Transverse colon (tissue), 4 donors: ENCODE measurements around the gene NRCAM. TPM values are rescaled to one million over a fixed set of nuclear protein-coding genes. Genes with fewer than 3 reads are reported as not detected.
"Not testable (repeated sequence)": the region's sequence is repeated elsewhere in the genome, so short reads cannot be mapped to it uniquely, and the experiment has no call there.

Source experiments
- DNase-seq: peaks from one replicate; pipeline ENCODE4 v3.0.0-alpha.2; 2019
- H3K27ac ChIP-seq, 4 donors: fragments of 200-600 bp; sonication (generic); 2 replicates each; pipeline ENCODE4 v1.5.1; 2016 to 2018; ENCODE audit warnings: inconsistent platforms in 4 of 4
- H3K27me3 ChIP-seq: fragments of 200-600 bp; sonication (generic); 2 replicates; pipeline ENCODE4 v1.5.1; 2017; ENCODE audit warnings: inconsistent platforms
- H3K36me3 ChIP-seq, 4 donors: fragments of 200-600 bp; sonication (generic); 2 replicates each; pipeline ENCODE4 v1.5.1; 2017 to 2019; ENCODE audit warnings: inconsistent platforms in 4 of 4
- H3K4me1 ChIP-seq, 4 donors: fragments of 200-600 bp; sonication (generic); 2 replicates each; pipeline ENCODE4 v1.5.1; 2017 to 2020; ENCODE audit warnings: inconsistent platforms in 4 of 4
- H3K4me3 ChIP-seq, 4 donors: fragments of 200-600 bp; sonication (generic); 1 replicate in 1 of 4; 2 replicates in 3 of 4; pipeline versions ENCODE4 v1.5.1 to v1.6.1; 2017 to 2019; ENCODE audit warnings: inconsistent platforms in 4 of 4
- H3K9me3 ChIP-seq, 2 donors: fragments of 200-600 bp; sonication (generic); 2 replicates each; pipeline ENCODE4 v1.5.1; 2017 to 2019; ENCODE audit warnings: inconsistent platforms in 2 of 2
- EP300 ChIP-seq: sonication (generic); formaldehyde crosslinking; IDR thresholded peaks from one replicate; pipeline ENCODE4 v1.6.1; 2017; ENCODE audit warnings: antibody characterized with exemption, low read depth
- POLR2A ChIP-seq: fragments of 450-650 bp; IDR thresholded peaks from one replicate; pipeline ENCODE4 v1.6.1; 2016; ENCODE audit warnings: antibody characterized with exemption, mild to moderate bottlenecking, moderate library complexity
- POLR2AphosphoS5 ChIP-seq, 3 donors: sonication (generic); formaldehyde crosslinking; IDR thresholded peaks; one replicate each; pipeline ENCODE4 v1.6.1; 2016; ENCODE audit warnings: antibody characterized with exemption in 3 of 3
- WGBS, 2 donors: methylation state at CpG; one replicate each; pipeline ENCODE4 v1.1.5; 2018; ENCODE audit warnings: low coverage in 1 of 2; 5-methylcytosine and 5-hydroxymethylcytosine counted together
- in situ Hi-C, 4 donors: fragments of 200-750 bp; cut with MboI; loops; one replicate each; pipeline versions ENCODE4 v1.15.0 to v1.15.1; 2017; ENCODE audit warnings: low sequenced_read_pairs in 3 of 4, low pct_ligation_motif_present in 1 of 4, low pct_unique_long_range_greater_than_20kb in 1 of 4
- intact Hi-C: fragments of 100-400 bp; cut with DNase I; formaldehyde crosslinking; loops from one replicate; pipeline ENCODE4 v1.15.1; 2023; ENCODE audit warnings: low total_unique reads
- total RNA-seq, 4 donors: library from RNA; depleted of rRNA; stranded (reverse); fragments of >200 nt; gene quantifications; one replicate each; pipeline ENCODE4 v1.1.0, GENCODE V29; 2016
- TF ChIP-seq, protein P1 (sequence below), 5 experiments: fragments of 200-600 bp in 3 of 5; fragments of 450-650 bp in 2 of 5; sonication (generic) in 3 of 5; IDR thresholded peaks; 1 replicate in 2 of 5; 2 replicates in 3 of 5; pipeline ENCODE4 v1.5.1; 2016 to 2017; ENCODE audit warnings: antibody characterized with exemption in 5 of 5, inconsistent platforms in 3 of 5, mild to moderate bottlenecking in 2 of 5, moderate library complexity in 1 of 5

The NRCAM gene
- total RNA-seq, 4 donors from 2014 or later = 0.60 to 2.5 (median 1.8) TPM

GRCh38 chr7:108351729-108352131, 104.5 kb downstream of the NRCAM start:
- intact Hi-C loops = no loop called here
- no peak overlapping the region for H3K4me3 ChIP-seq

GRCh38 chr7:108348913-108349312, 107.3 kb downstream of the NRCAM start:
- Histone ChIP-seq H3K4me3 (no peak overlapping the region), H3K9me3 (no peaks in the 10 kb centered on the region), H3K27ac (no peak overlapping the region), H3K36me3 (no peaks in the 10 kb centered on the region), H3K4me1 (no peaks in the 10 kb centered on the region), H3K27me3 (no peaks in the 10 kb centered on the region)
- in situ Hi-C loops = no loop called here
- WGBS, 2 donors = 82 to 94% methylated on average over 3 of the region's 3 CpGs
- intact Hi-C loops = no loop called here
- TF ChIP-seq POLR2A = no peak
- TF ChIP-seq, protein P1, sequence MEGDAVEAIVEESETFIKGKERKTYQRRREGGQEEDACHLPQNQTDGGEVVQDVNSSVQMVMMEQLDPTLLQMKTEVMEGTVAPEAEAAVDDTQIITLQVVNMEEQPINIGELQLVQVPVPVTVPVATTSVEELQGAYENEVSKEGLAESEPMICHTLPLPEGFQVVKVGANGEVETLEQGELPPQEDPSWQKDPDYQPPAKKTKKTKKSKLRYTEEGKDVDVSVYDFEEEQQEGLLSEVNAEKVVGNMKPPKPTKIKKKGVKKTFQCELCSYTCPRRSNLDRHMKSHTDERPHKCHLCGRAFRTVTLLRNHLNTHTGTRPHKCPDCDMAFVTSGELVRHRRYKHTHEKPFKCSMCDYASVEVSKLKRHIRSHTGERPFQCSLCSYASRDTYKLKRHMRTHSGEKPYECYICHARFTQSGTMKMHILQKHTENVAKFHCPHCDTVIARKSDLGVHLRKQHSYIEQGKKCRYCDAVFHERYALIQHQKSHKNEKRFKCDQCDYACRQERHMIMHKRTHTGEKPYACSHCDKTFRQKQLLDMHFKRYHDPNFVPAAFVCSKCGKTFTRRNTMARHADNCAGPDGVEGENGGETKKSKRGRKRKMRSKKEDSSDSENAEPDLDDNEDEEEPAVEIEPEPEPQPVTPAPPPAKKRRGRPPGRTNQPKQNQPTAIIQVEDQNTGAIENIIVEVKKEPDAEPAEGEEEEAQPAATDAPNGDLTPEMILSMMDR (IDR thresholded peaks at IDR 0.05) = no peak
- TF ChIP-seq EP300 = no peak
- no peak for TF ChIP-seq POLR2AphosphoS5 (IDR thresholded peaks at IDR 0.05)
- DNase-seq = no peak

More at GRCh38 chr7:108351729-108352131, 104.5 kb downstream of the NRCAM start:
- Histone ChIP-seq H3K27me3 (no peaks in the 10 kb centered on the region), H3K9me3 (no peaks in the 10 kb centered on the region), H3K27ac (no peak overlapping the region), H3K4me1 (no peaks in the 10 kb centered on the region), H3K36me3 (no peaks in the 10 kb centered on the region)
- TF ChIP-seq EP300 = no peak
- in situ Hi-C loops = no loop called here
- no peak for DNase-seq

DNA sequence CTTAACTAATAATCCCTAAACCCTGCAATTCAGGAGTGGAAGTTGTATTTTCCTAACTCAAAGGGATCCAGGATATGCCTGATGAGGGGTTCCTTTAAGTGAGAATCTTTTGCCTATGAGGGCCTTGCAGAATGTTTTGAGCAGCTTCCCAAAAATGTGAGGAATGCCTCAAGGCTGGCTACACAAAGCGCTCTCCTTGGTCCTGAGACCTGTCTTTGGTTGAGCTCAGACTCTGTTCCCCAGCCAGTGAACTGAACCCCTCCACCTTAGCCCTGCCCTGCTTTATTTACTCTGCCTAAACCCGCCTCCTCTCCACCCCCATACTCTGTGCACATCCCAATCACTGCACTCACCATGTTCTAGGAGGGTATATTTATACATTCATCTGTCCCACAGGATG, 108.6 kb downstream of the NRCAM start:
- no peak for DNase-seq
- H3K4me3 ChIP-seq = no peak overlapping the region
- H3K9me3 ChIP-seq = no peaks in the 10 kb centered on the region
- no peaks in the 10 kb centered on the region for H3K4me1 ChIP-seq
- in situ Hi-C loops (no loop called here), intact Hi-C loops (no loop called here)
- no peaks in the 10 kb centered on the region for H3K36me3 ChIP-seq
- H3K27me3 ChIP-seq = no peaks in the 10 kb centered on the region
- 0 to 37% methylated on average over 1 to 2 of the region's 2 CpGs for WGBS, 2 donors
- H3K27ac ChIP-seq = no peak overlapping the region
- TF ChIP-seq EP300 = no peak
- no peak for TF ChIP-seq POLR2AphosphoS5 (IDR thresholded peaks at IDR 0.05)
- no peak for TF ChIP-seq POLR2A
- TF ChIP-seq, protein P1 (IDR thresholded peaks at IDR 0.05) = no peak

DNA sequence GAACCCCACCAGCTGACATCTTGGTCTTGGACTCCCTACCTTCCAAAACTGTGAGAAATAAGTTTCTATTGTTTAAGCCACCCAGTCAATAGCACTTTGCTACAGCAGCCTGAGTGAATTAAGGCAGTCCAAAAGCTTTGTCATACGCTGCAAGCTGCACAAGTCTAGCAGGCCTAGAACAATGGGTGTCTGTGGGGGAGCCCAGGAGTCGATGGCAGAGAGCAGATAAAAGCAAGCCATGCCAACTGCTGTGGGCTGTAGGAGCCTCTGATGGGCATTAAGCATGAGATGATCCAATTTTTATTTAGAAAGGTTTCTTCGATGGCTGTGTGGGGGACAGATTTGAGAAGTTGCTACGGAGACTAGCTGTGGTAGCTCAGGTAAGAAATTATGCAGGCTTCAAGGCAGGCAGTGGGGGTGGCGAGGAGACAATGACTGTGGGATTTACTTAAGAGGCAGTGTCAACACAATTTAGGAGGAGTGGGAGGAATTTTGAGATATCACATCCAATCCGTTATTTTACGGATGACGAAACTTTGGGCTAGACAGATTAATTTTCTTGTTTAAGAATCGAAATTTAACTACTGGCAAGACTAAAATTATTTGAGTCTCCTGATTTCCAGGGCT, 110.4 kb downstream of the NRCAM start:
- Histone ChIP-seq H3K36me3 (no peaks in the 10 kb centered on the region), H3K27ac (no peak overlapping the region), H3K4me3 (no peak overlapping the region), H3K9me3 (no peaks in the 10 kb centered on the region), H3K27me3 (no peaks in the 10 kb centered on the region), H3K4me1 (no peaks in the 10 kb centered on the region)
- DNase-seq = no peak
- no peak for TF ChIP-seq POLR2A
- no peak for TF ChIP-seq POLR2AphosphoS5 (IDR thresholded peaks at IDR 0.05)
- TF ChIP-seq EP300 = no peak
- TF ChIP-seq, protein P1 (IDR thresholded peaks at IDR 0.05) = no peak
- intact Hi-C loops = no loop called here
- WGBS, 2 donors = 83 to 86% methylated on average over 8 to 9 of the region's 9 CpGs
- in situ Hi-C loops = no loop called here

- no peak overlapping the region for H3K4me3 ChIP-seq
- intact Hi-C loops = no loop called here
- no peaks in the 10 kb centered on the region for H3K4me1 ChIP-seq
- H3K36me3 ChIP-seq = no peaks in the 10 kb centered on the region
- 67 to 70% methylated on average over 3 to 9 of the region's 9 CpGs for WGBS, 2 donors
- no peak for TF ChIP-seq EP300
- TF ChIP-seq POLR2A = no peak
- no peak for TF ChIP-seq POLR2AphosphoS5 (IDR thresholded peaks at IDR 0.05)
- TF ChIP-seq, protein P1 (IDR thresholded peaks at IDR 0.05) = no peak
- no peak for DNase-seq
- H3K27me3 ChIP-seq = no peaks in the 10 kb centered on the region
- in situ Hi-C loops = no loop called here
- no peaks in the 10 kb centered on the region for H3K9me3 ChIP-seq
- no peak overlapping the region for H3K27ac ChIP-seq
Measured at GRCh38 chr7:108340856-108341411, 115.3 kb downstream of the NRCAM start.

- WGBS, 2 donors = 47 to 65% methylated on average over 4 to 6 of the region's 6 CpGs
- intact Hi-C loops, H3K9me3 ChIP-seq, H3K27ac ChIP-seq, H3K36me3 ChIP-seq, H3K27me3 ChIP-seq, DNase-seq, H3K4me1 ChIP-seq, in situ Hi-C loops, H3K4me3 ChIP-seq: not testable (repeated sequence)
Measured at GRCh38 chr7:108340406-108340805, 115.8 kb downstream of the NRCAM start.
